ENCODE measurements around the gene EZR. TPM values are rescaled to one million over a fixed set of nuclear protein-coding genes. Genes with fewer than 3 reads are reported as not detected.

The EZR gene
- total RNA-seq, 1 donor from 2014 or later, result 254 TPM

DNA sequence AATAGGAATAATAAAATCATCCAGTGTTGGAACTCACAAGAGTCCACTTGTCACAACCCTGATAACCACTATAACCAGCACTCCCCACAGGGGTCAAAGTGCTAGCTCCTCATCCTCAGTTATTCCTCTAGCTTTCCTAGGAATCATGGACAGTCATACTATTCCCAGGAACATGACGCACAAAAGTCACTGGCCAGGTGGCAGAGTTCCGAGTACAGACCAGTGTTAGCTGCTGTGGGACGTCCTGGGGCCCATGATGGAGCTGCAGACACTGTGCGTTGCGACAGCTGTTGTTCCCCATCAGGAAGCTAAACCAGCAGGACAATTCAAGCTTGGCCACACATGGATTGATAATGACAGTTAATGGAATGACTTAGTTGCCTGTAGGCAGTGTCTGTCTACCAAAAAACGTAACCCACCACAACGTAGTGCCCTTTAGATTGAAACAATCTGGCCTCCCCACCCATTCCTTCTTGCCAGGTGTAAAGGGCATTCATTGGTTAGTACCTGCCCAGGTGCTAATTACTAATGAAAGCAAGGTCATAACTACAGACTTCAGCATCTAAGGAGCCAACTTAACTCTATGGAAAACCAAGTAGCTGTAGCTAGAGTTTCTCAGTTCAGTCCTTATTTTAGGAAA is 17.4 kb downstream of the EZR start:
- Histone ChIP-seq H3K4me2 (ENCODE audit: low read length) (no peak overlapping the region), H3K4me3 (ENCODE audit: insufficient read depth, low read depth, low read length) (no peak overlapping the region), H4K20me1 (ENCODE audit: insufficient read depth, low read length) (peaks cover 41% of the 10 kb centered on the region), H3K9me3 (ENCODE audit: insufficient read depth, low read depth, low read length) (no peaks in the 10 kb centered on the region), H3K27ac (ENCODE audit: low read depth, low read length) (no peak overlapping the region), H3K9ac (ENCODE audit: low read length) (no peak overlapping the region), H3K27me3 (ENCODE audit: insufficient read depth, low read length) (no peaks in the 10 kb centered on the region), H3K79me2 (ENCODE audit: insufficient read depth, low read length) (peaks cover 95% of the 10 kb centered on the region), H3K36me3 (ENCODE audit: insufficient read depth, low read length) (no peaks in the 10 kb centered on the region), H3K4me1 (ENCODE audit: insufficient read depth, low read length) (peaks cover 38% of the 10 kb centered on the region), H2AFZ (ENCODE audit: low read depth, low read length) (no peak overlapping the region)
- no peak for FAIRE-seq
- Mint-ChIP-seq H3K36me3 (ENCODE audit: low read depth, unreplicated experiment) (peaks cover 1% of the 10 kb centered on the region), H3K4me3 (ENCODE audit: unreplicated experiment) (no peak overlapping the region), H3K27ac (ENCODE audit: unreplicated experiment) (peak overlapping the region; percentile 27), H3K27me3 (ENCODE audit: low read depth, unreplicated experiment) (no peaks in the 10 kb centered on the region), H3K9me3 (ENCODE audit: unreplicated experiment) (no peaks in the 10 kb centered on the region), H3K4me1 (ENCODE audit: low read depth, unreplicated experiment) (peaks cover 52% of the 10 kb centered on the region)
- TF ChIP-seq, protein P1, sequence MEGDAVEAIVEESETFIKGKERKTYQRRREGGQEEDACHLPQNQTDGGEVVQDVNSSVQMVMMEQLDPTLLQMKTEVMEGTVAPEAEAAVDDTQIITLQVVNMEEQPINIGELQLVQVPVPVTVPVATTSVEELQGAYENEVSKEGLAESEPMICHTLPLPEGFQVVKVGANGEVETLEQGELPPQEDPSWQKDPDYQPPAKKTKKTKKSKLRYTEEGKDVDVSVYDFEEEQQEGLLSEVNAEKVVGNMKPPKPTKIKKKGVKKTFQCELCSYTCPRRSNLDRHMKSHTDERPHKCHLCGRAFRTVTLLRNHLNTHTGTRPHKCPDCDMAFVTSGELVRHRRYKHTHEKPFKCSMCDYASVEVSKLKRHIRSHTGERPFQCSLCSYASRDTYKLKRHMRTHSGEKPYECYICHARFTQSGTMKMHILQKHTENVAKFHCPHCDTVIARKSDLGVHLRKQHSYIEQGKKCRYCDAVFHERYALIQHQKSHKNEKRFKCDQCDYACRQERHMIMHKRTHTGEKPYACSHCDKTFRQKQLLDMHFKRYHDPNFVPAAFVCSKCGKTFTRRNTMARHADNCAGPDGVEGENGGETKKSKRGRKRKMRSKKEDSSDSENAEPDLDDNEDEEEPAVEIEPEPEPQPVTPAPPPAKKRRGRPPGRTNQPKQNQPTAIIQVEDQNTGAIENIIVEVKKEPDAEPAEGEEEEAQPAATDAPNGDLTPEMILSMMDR (IDR thresholded peaks at IDR 0.05; ENCODE audit: insufficient read depth, low read depth, low read length), result no peak
- no peak for TF ChIP-seq EZH2 (IDR thresholded peaks at IDR 0.05; ENCODE audit: insufficient read depth, low read length)
- DNase-seq (ENCODE audit: low read depth), result no peak

DNA sequence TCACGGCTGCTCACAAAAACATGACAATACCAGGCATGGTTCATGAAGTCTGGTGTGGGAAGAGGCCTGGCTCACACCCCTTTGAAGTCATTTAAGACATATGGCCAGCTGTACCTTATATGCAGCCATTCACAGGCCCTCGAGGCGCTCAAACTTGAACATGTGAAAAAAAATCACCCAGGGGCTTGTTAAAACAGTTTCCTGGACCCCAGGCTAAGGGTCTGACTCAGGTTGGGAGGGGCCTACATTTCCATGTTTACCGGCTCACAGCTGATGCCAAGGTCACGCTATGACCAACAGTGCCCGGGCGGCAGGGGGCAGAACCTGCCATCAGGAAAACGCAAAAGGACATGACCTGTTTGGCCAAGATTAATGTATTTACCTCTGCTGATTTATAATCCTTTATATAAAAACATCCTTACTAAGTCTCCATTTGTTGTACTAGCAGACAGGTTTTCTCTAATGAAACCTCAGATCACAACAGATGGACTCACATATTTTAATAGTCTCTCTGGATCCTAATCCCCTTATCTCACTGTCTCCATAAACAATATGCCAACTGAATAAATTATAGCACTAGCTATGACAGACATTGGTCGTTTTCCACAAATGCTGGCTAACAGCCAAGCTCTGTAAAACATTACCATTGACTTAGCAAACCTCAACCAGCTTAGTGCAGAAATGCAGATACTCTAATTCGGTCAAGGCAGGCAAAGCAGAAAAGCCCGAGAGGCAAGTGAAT is 19.9 kb downstream of the EZR start:
- H3K4me2 ChIP-seq (ENCODE audit: low read length), result peak overlapping the region; percentile 17

More for the DNA sequence above, 19.9 kb downstream of the EZR start:
- Mint-ChIP-seq H3K27me3 (ENCODE audit: low read depth, unreplicated experiment) (no peaks in the 10 kb centered on the region), H3K9me3 (ENCODE audit: unreplicated experiment) (no peaks in the 10 kb centered on the region), H3K4me1 (ENCODE audit: low read depth, unreplicated experiment) (peaks cover 43% of the 10 kb centered on the region), H3K27ac (ENCODE audit: unreplicated experiment) (peak overlapping the region; percentile 75), H3K36me3 (ENCODE audit: low read depth, unreplicated experiment) (peaks cover 1% of the 10 kb centered on the region), H3K4me3 (ENCODE audit: unreplicated experiment) (no peak overlapping the region)
- peak; percentile 64 for DNase-seq (ENCODE audit: low read depth)
- H4K20me1 ChIP-seq (ENCODE audit: insufficient read depth, low read length), result peaks cover 61% of the 10 kb centered on the region
- H3K9ac ChIP-seq (ENCODE audit: low read length), result no peak overlapping the region
- H3K4me1 ChIP-seq (ENCODE audit: insufficient read depth, low read length), result peaks cover 38% of the 10 kb centered on the region
- H3K36me3 ChIP-seq (ENCODE audit: insufficient read depth, low read length), result no peaks in the 10 kb centered on the region
- H3K27me3 ChIP-seq (ENCODE audit: insufficient read depth, low read length), result no peaks in the 10 kb centered on the region
- H3K27ac ChIP-seq (ENCODE audit: low read depth, low read length), result peak overlapping the region; percentile 9
- H3K4me3 ChIP-seq (ENCODE audit: insufficient read depth, low read depth, low read length), result no peak overlapping the region
- no peak for FAIRE-seq
- H2AFZ ChIP-seq (ENCODE audit: low read depth, low read length), result no peak overlapping the region
- H3K9me3 ChIP-seq (ENCODE audit: insufficient read depth, low read depth, low read length), result no peaks in the 10 kb centered on the region
- H3K79me2 ChIP-seq (ENCODE audit: insufficient read depth, low read length), result peaks cover 97% of the 10 kb centered on the region
- no peak for TF ChIP-seq EZH2 (IDR thresholded peaks at IDR 0.05; ENCODE audit: insufficient read depth, low read length)
- TF ChIP-seq, protein P1 (IDR thresholded peaks at IDR 0.05; ENCODE audit: insufficient read depth, low read depth, low read length), result peak; percentile 22
